Measurements from ENCODE around the gene DACT1.
"Not testable (repeated sequence)": the region's sequence is repeated elsewhere in the genome, so short reads cannot be mapped to it uniquely, and the experiment has no call there.

The DACT1 gene

GRCh38 chr14:58637391-58638230, at the start of gene DACT1:
Gene DACT1, plus strand, starts transcription at chr14:58637962. Its CDS starts 241 bp downstream, at chr14:58638203.
- DNase-seq (ENCODE audit: low spot score) = peak; percentile 69

- not testable (repeated sequence) for DNase-seq (ENCODE audit: low spot score)
Measured at GRCh38 chr14:58588321-58588720, 49.4 kb upstream of the DACT1 start.

GRCh38 chr14:58593977-58594376, 43.8 kb upstream of the DACT1 start:
- no peak for DNase-seq (ENCODE audit: low spot score)

GRCh38 chr14:58597041-58597440, 40.7 kb upstream of the DACT1 start:
- DNase-seq (ENCODE audit: low spot score) = no peak

GRCh38 chr14:58598028-58598803, 39.5 kb upstream of the DACT1 start:
- no peak for DNase-seq (ENCODE audit: low spot score)

GRCh38 chr14:58598804-58599525, 38.8 kb upstream of the DACT1 start:
- no peak for DNase-seq (ENCODE audit: low spot score)

- no peak for DNase-seq (ENCODE audit: low spot score)
Measured at GRCh38 chr14:58599707-58600106, 38.1 kb upstream of the DACT1 start.

- DNase-seq (ENCODE audit: low spot score) = no peak
Measured at GRCh38 chr14:58605465-58605864, 32.3 kb upstream of the DACT1 start.

GRCh38 chr14:58607131-58607951, 30.4 kb upstream of the DACT1 start:
- DNase-seq (ENCODE audit: low spot score) = no peak

GRCh38 chr14:58607952-58608317, 29.8 kb upstream of the DACT1 start:
- DNase-seq (ENCODE audit: low spot score) = no peak

- DNase-seq (ENCODE audit: low spot score) = no peak
Measured at GRCh38 chr14:58617619-58618018, 20.1 kb upstream of the DACT1 start.

- DNase-seq (ENCODE audit: low spot score) = no peak
Measured at GRCh38 chr14:58620011-58620410, 17.8 kb upstream of the DACT1 start.

GRCh38 chr14:58625438-58625837, 12.3 kb upstream of the DACT1 start:
- DNase-seq (ENCODE audit: low spot score) = no peak

GRCh38 chr14:58626431-58626831, 11.3 kb upstream of the DACT1 start:
- DNase-seq (ENCODE audit: low spot score) = no peak

GRCh38 chr14:58628406-58628805, 9.4 kb upstream of the DACT1 start:
- no peak for DNase-seq (ENCODE audit: low spot score)

- no peak for DNase-seq (ENCODE audit: low spot score)
Measured at GRCh38 chr14:58629281-58629680, 8.5 kb upstream of the DACT1 start.

- DNase-seq (ENCODE audit: low spot score) = no peak
Measured at GRCh38 chr14:58631732-58632131, 6.0 kb upstream of the DACT1 start.

GRCh38 chr14:58633831-58634230, 3.9 kb upstream of the DACT1 start:
- DNase-seq (ENCODE audit: low spot score) = no peak

GRCh38 chr14:58634406-58635090, 3.2 kb upstream of the DACT1 start:
- DNase-seq (ENCODE audit: low spot score) = no peak

GRCh38 chr14:58635091-58635830, 2.5 kb upstream of the DACT1 start:
- no peak for DNase-seq (ENCODE audit: low spot score)

Measured in hepatic stellate cell (primary cell).